Keratinocyte (primary cell): Measurements from ENCODE around the gene TRIM67. TPM values are rescaled to one million over a fixed set of nuclear protein-coding genes. Genes with fewer than 3 reads are reported as not detected.

Experiments
- DNase-seq: peaks from one replicate; pipeline ENCODE4 v3.0.0-alpha.2; 2011; ENCODE audit warnings: low read depth, missing footprints, low spot score
- FAIRE-seq: peaks from 2 replicates; lab custom pipeline; 2011; peaks lifted over from hg19 to GRCh38; lab: Jason Lieb, UNC
- H2AFZ ChIP-seq: 2 replicates; pipeline ENCODE4 v1.6.0; 2012; ENCODE audit warnings: low read length, control low read depth, inconsistent platforms; ENCODE audit not compliant: control insufficient read depth
- H3K27ac ChIP-seq: 2 replicates; pipeline ENCODE4 v1.5.1; 2011; ENCODE audit warnings: low read length; ENCODE audit not compliant: control insufficient read depth, insufficient read depth
- H3K27me3 ChIP-seq: 3 replicates; pipeline ENCODE4 v1.6.0; 2011; ENCODE audit warnings: low read length; ENCODE audit not compliant: control insufficient read depth, insufficient read depth; ENCODE audit errors: extremely low read depth
- H3K36me3 ChIP-seq, 2 experiments: 2 replicates in 1 of 2; 3 replicates in 1 of 2; pipeline ENCODE4 v1.5.1; 2011; ENCODE audit warnings: low read length in 2 of 2, mild to moderate bottlenecking in 1 of 2; ENCODE audit not compliant: control insufficient read depth in 2 of 2, insufficient read depth in 2 of 2; ENCODE audit errors: extremely low read depth in 1 of 2
- H3K4me1 ChIP-seq: 3 replicates; pipeline ENCODE4 v1.5.1; 2011; ENCODE audit warnings: low read length; ENCODE audit not compliant: control insufficient read depth, insufficient read depth; ENCODE audit errors: extremely low read depth
- H3K4me2 ChIP-seq: 3 replicates; pipeline ENCODE4 v1.6.0; 2011; ENCODE audit warnings: low read depth, low read length; ENCODE audit not compliant: control insufficient read depth, insufficient read depth; ENCODE audit errors: extremely low read depth
- H3K4me3 ChIP-seq, 3 experiments: fragments of 200-600 bp in 1 of 3; sonication (generic) in 1 of 3; 2 replicates in 2 of 3; 3 replicates in 1 of 3; pipeline ENCODE4 v1.5.1; 2011 to 2016; ENCODE audit warnings: low read length in 3 of 3, mild to moderate bottlenecking in 3 of 3, control low read depth in 2 of 3, inconsistent platforms in 1 of 3, low read depth in 1 of 3, mixed read lengths in 1 of 3, mixed run types in 1 of 3, moderate library complexity in 1 of 3; ENCODE audit not compliant: control insufficient read depth in 2 of 3, insufficient read depth in 2 of 3; ENCODE audit errors: extremely low read depth in 1 of 3
- H3K79me2 ChIP-seq: 2 replicates; pipeline ENCODE4 v1.6.0; 2012; ENCODE audit warnings: low read length; ENCODE audit not compliant: control insufficient read depth, insufficient read depth
- H3K9ac ChIP-seq: 3 replicates; pipeline ENCODE4 v1.6.0; 2011; ENCODE audit warnings: low read length; ENCODE audit not compliant: control insufficient read depth, insufficient read depth; ENCODE audit errors: extremely low read depth
- H3K9me1 ChIP-seq: 3 replicates; pipeline ENCODE4 v1.6.0; 2011; ENCODE audit warnings: low read length; ENCODE audit not compliant: control insufficient read depth, insufficient read depth; ENCODE audit errors: extremely low read depth
- H3K9me3 ChIP-seq: 2 replicates; pipeline ENCODE4 v1.5.1; 2012; ENCODE audit warnings: low read depth, low read length; ENCODE audit not compliant: control insufficient read depth
- H4K20me1 ChIP-seq: 3 replicates; pipeline ENCODE4 v1.6.0; 2011; ENCODE audit warnings: low read length; ENCODE audit not compliant: control insufficient read depth, insufficient read depth; ENCODE audit errors: extremely low read depth
- CTCF ChIP-seq, 3 experiments: IDR thresholded peaks in 1 of 3; conservative IDR thresholded peaks in 1 of 3; optimal IDR thresholded peaks in 1 of 3; 2 replicates in 2 of 3; 3 replicates in 1 of 3; pipeline versions ENCODE3 to v1.5.1; 2011; ENCODE audit warnings: low read length in 3 of 3, mild to moderate bottlenecking in 3 of 3, moderate library complexity in 2 of 3, control low read depth in 1 of 3, inconsistent platforms in 1 of 3; ENCODE audit not compliant: insufficient read depth in 2 of 3; ENCODE audit errors: extremely low read depth in 1 of 3
- EZH2 ChIP-seq: IDR thresholded peaks from one replicate; pipeline ENCODE4 v1.6.1; 2012; ENCODE audit warnings: inconsistent platforms, mild to moderate bottlenecking, low read length, moderate library complexity
- dilution Hi-C: fragments of 300-500 bp; cut with MboI; formaldehyde crosslinking; loops from one replicate; pipeline ENCODE4 v1.7.0; 2020; ENCODE audit warnings: low sequenced_read_pairs; ENCODE audit not compliant: extremely low pct_ligation_motif_present
- polyA plus RNA-seq, 5 experiments: library from polyadenylated mRNA; depleted of rRNA in 3 of 5; stranded (reverse) in 3 of 5; stranded (forward) in 1 of 5; unstranded in 1 of 5; fragments of >200 nt; gene quantifications; 1 replicate in 1 of 5; 2 replicates in 3 of 5; 3 replicates in 1 of 5; pipeline versions ENCODE4 v1.2.1 to v1.2.3, GENCODE V29; 2011 to 2012; ENCODE audit warnings: missing spikeins in 2 of 5, low read depth in 1 of 5, low replicate concordance in 1 of 5

TRIM67 gene
- polyA plus RNA-seq, 1 donor (not counting 4 experiments of a cell fraction or from before 2014, with no cell fraction given), result not detected

GRCh38 chr1:231266811-231267322 lies 105.0 kb downstream of the TRIM67 start:
- Histone ChIP-seq H3K9me1 (no peaks in the 10 kb centered on the region), H2AFZ (no peak overlapping the region), H3K4me1 (no peaks in the 10 kb centered on the region), H3K4me2 (no peak overlapping the region), H3K79me2 (no peaks in the 10 kb centered on the region), H4K20me1 (no peaks in the 10 kb centered on the region), H3K9me3 (no peaks in the 10 kb centered on the region), H3K27me3 (no peaks in the 10 kb centered on the region), H3K36me3 (peaks cover 13 to 18% of the 10 kb centered on the region in 2 experiments), H3K27ac (no peak overlapping the region), H3K9ac (no peak overlapping the region), H3K4me3 (no peak overlapping the region)
- FAIRE-seq (no peak), DNase-seq (no peak)
- dilution Hi-C loops, result no loop called here
- TF ChIP-seq EZH2 (no peak), CTCF (optimal IDR thresholded peaks at IDR 0.05 in 1 of 3, IDR thresholded peaks at IDR 0.05 in 1 of 3, conservative IDR thresholded peaks at IDR 0.05 in 1 of 3; ENCODE audit: extremely low read depth in 1 of 3, insufficient read depth in 2 of 3, low read length in 3 of 3) (no peak)

Other genes starting within 250 kb of the TRIM67 start
- gene TTC13, start 183.2 kb upstream of the TRIM67 start, polyA plus RNA-seq, result 4.0 to 8.3 TPM (median 6.7 TPM) in 3 replicates
- gene ARV1, start 183.0 kb upstream of the TRIM67 start, polyA plus RNA-seq, result 20.7 to 38.1 TPM (median 30.7 TPM) in 3 replicates
- gene FAM89A, start 121.8 kb upstream of the TRIM67 start, polyA plus RNA-seq, result 23.2 to 51.7 TPM (median 32.3 TPM) in 3 replicates
- 25.6 to 39.9 TPM (median 32.1 TPM) in 3 replicates for gene GNPAT, start 79.2 kb downstream of the TRIM67 start, polyA plus RNA-seq
- gene EXOC8, start 175.8 kb downstream of the TRIM67 start, polyA plus RNA-seq, result 6.0 to 7.1 TPM (median 6.9 TPM) in 3 replicates
- 15.7 to 17.4 TPM (median 16.8 TPM) in 3 replicates for gene SPRTN, start 176.2 kb downstream of the TRIM67 start, polyA plus RNA-seq